Neural progenitor cell (in vitro differentiated cells): ENCODE data around the gene GLI1.

Experiments used
- EZH2 ChIP-seq: fragments of 200-600 bp; sonication (generic); IDR thresholded peaks from 2 replicates; pipeline ENCODE4 v1.6.1; 2017; ENCODE audit warnings: antibody characterized with exemption, mild to moderate bottlenecking, moderate library complexity
- EZH2phosphoT487 ChIP-seq: fragments of 200-600 bp; sonication (generic); IDR thresholded peaks from 2 replicates; pipeline ENCODE4 v1.6.1; 2017; ENCODE audit warnings: antibody characterized with exemption
- TF ChIP-seq, protein P1 (sequence below): fragments of 200-600 bp; sonication (generic); IDR thresholded peaks from 2 replicates; pipeline ENCODE4 v1.5.1; 2017; ENCODE audit warnings: antibody characterized with exemption, mild to moderate bottlenecking

DNA sequence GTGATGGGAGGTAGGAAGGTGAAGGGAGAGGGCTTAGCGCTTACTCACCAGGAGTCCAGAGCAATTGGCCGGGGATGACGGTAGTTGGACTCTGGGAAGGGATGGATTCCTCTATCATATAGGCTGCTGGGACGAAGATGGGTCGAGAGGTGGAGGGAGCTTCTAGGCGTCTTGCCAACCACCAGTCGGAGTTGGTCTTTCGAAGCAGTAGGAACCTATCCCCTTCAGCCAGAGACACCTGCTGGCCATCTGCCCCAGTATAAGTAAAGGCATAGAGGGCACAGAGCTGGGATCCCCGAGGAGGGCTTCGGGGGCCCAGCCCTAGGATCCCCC lies 19.4 kb downstream of the GLI1 start:
- TF ChIP-seq, protein P1, sequence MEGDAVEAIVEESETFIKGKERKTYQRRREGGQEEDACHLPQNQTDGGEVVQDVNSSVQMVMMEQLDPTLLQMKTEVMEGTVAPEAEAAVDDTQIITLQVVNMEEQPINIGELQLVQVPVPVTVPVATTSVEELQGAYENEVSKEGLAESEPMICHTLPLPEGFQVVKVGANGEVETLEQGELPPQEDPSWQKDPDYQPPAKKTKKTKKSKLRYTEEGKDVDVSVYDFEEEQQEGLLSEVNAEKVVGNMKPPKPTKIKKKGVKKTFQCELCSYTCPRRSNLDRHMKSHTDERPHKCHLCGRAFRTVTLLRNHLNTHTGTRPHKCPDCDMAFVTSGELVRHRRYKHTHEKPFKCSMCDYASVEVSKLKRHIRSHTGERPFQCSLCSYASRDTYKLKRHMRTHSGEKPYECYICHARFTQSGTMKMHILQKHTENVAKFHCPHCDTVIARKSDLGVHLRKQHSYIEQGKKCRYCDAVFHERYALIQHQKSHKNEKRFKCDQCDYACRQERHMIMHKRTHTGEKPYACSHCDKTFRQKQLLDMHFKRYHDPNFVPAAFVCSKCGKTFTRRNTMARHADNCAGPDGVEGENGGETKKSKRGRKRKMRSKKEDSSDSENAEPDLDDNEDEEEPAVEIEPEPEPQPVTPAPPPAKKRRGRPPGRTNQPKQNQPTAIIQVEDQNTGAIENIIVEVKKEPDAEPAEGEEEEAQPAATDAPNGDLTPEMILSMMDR, result no peak
- TF ChIP-seq EZH2phosphoT487 (no peak), EZH2 (no peak)
